Activated CD4-positive, alpha-beta T cell treated with anti-CD3 and anti-CD28 coated beads, Interleukin-2, amount 50 U/mL, for 4 hours (primary cell): ENCODE measurements around the gene PSKH1.
"Not testable (repeated sequence)": the region's sequence is repeated elsewhere in the genome, so short reads cannot be mapped to it uniquely, and the experiment has no call there.

Experiments
- DNase-seq, 2 experiments: peaks; one replicate each; pipeline ENCODE4 v3.0.0-alpha.2; 2020

The PSKH1 gene

DNA sequence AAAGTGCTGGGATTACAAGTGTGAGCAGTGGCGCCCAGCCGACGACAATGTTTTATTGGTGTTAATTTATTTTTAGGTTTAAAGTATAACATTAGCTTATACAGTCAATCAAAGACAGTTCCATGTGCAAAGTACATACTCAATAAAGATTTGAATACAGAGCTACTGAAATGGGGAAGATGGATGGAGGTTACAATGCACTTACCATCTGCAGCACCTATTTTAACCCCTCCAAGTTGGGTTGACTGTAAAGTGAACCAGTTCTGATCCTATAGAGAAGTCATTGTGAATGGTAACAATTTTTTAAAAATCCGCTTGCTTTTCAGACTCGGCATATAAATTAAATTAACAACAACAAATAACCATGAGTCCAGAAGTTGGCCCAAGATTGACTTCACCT is 679 bp upstream of the PSKH1 start:
- no peak for DNase-seq

DNA sequence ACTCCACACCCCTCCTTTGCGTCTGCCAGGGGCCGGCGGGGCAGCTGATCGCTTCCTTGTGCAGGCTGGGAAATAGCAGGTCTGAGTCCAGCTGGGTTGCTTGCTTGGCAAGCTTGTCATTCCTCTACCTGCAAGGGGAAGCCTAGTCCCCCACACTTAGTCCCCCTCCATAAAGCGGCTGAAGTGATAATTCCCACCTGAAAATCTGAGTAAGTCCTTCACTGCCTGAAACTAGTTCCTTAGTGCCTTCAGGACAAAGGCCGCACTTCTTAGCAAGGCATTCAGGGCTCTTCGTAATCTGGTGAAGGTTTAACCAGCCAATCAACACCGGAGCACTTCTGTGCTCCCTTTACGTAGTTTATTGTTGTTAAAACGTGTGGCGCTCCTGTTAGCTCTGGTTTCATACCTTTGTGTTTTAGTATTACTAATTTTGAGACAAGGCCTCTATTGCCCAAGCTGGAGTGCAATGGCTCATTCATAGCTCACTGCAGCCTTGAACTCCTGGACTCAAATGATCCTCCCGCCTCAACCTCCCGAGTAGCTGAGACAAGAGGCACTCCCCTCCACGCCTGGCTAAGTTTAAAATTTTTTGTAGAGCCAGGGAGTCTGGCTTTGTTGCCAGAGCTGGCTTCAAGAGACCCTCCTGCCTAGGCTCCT is 817 bp downstream of the PSKH1 start:
- DNase-seq = peak in 1 of 2 experiments; percentile 9

DNA sequence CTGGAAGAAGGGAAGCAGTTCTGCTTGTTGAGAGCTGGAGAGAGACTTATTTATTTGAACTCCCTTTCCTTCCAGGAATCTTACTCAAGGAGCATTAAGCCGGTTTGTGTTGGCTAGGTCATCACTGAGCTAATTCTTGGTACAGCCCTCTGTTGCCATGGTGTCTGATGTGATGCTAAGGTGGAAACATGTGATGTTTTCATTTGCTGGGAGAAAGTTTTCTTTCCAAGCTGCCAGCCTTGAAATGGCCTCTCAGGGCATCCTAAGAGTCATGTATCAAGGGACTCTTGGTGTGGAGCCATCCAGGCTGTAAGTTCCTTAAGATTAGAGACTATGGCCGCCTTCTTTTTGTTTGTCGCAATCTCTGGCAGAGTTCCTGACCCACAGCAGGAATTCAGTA is 4.2 kb downstream of the PSKH1 start:
- no peak for DNase-seq

DNA sequence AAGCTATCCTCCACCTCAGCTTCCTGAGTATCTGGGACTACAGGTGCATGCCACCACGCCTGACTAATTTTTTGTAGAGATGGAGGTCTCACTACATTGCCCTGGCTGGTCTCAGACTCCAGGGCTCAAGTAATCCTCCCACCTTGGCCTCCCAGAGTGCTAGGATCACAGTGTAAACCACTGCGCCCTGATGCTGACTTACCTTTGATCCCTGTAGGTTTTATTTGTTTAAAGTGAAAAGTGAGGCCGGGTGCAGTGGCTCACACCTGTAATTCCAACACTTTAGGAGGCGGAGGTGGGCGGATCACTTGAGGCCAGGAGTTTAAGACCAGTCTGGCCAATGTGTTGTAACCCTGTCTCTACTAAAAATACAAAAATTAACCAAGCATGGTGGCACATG is 8.7 kb downstream of the PSKH1 start:
- no peak for DNase-seq

DNA sequence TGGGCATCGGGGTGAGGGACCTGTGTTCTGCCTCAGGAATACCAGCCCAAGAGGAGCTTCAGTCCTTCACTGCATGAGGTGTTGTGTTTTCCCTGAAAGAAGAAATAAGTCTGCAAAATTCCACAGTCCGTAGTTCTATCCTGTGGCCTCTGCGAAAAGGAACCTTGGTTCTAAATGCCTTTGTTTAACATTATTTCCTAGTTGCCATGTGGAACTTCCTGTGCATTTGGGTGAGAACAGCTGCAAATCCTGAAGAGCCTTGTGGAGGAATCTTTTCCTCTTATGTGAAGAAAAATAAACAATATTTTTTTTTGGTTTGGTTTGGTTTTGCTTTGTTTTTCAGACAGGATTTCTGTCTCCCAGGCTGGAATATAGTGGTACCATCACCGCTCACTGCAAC is 9.8 kb downstream of the PSKH1 start:
- no peak for DNase-seq

DNA sequence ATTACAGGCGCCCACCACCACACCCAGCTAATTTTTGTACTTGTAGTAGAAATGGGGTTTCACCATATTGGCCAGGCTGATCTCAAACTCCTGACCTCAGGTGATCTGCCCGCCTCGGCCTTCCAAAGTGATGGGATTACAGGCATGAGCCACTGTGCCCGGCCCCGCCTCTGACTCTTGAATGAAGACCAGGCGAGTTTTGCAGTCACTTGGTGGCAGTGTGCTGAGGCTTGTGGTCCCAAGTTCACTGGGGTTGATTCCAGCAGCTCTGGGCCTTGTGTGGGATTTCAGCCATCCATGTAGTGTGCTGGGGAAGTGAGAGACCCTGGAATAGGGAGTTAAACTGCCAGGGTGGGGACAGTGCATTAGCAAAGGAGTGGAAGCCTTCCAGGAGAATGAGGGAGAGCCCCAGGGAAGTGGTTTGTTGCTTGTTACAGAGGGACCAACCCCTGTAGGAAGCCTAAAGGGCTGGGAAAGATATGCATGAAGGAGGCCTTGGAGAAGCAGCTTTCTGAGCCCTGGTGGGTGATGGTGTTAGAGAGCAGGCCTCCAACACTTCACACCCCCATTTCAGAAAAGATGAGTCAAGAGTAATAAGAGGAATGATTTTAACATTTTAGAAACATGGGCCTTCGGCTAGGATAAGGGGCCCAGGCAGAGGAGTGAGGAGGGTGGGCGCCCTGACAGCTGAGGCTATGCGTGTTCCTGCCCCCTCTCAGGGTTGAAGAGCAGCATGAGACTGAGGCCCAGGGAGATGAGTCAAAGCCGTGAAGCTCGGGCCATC is 14.5 kb downstream of the PSKH1 start:
- no peak for DNase-seq

DNA sequence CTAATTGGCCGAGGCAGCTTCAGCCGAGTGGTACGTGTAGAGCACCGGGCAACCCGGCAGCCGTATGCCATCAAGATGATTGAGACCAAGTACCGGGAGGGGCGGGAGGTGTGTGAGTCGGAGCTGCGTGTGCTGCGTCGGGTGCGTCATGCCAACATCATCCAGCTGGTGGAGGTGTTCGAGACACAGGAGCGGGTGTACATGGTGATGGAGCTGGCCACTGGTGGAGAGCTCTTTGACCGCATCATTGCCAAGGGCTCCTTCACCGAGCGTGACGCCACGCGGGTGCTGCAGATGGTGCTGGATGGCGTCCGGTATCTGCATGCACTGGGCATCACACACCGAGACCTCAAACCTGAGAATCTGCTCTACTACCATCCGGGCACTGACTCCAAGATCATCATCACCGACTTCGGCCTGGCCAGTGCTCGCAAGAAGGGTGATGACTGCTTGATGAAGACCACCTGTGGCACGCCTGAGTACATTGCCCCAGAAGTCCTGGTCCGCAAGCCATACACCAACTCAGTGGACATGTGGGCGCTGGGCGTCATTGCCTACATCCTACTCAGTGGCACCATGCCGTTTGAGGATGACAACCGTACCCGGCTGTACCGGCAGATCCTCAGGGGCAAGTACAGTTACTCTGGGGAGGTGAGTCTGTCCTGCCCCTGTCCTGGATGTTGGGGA is 16.1 kb downstream of the PSKH1 start:
- DNase-seq = no peak

DNA sequence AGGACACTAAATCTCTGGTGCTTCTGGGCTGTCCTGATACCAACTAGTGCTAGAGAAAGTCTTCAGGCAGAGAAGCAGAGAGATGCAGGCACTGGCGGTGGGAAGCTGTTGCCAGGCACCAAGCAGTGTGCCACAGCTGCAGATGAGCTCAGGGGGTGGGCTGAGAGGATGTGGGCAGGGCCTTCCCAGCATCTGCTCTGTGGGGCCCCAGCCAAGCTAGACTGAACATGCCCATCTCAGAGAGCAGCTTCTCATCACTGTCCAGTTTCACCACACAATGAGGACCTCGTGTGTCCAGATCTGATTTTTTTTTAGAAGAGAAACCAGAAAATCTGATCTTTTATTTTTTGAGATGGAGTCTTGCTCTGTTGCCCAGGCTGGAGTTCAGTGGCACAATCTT is 17.1 kb downstream of the PSKH1 start:
- DNase-seq = no peak

DNA sequence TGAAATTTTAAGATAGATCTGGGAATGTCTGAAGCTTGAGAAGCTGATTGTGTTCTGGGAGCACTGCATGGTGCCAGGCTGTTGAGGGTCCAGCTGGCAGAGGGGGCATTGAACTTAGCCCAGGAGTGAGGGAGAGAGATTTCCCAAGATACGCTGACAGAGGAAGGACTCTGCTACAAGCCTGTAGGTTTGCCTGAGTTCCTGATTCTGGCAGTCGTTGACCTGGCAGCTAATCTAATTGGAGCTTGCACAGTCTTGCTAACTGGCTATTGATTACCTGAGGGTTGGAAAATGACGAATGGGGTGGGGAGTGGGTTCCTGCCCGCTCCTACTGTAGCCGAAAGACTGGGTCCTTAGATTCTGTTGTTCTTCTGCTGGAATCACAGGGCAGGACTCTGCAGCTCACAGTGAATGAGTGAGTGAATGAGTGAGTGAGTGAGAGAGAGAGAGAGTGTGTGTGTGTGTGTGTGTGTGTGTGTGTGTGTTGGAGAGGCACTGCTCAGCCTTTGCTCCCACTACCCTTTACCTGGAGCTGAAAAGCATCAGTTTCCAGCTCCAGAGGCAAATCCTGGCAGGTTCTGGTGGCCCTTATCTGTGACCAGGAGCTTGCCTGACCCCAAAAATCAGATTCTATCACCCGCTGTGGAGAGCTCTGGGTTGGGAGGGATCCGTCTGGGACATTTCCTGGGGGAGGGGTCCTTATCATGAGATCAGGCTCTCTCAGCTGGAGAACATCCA is 21.9 kb downstream of the PSKH1 start:
- no peak for DNase-seq

DNA sequence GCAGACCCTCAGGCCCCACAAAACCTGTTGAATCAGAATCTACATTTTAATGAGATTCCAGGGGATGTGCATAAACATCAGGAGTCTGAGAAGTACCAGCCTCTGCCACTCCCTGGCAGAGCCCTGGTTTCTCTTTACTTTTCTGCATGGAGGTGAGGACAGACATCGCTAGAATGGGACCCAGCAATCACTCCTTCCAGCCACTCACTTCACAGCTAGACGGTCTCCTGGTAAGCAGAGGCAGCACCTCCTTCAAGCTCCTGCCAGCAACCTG is 22.4 kb downstream of the PSKH1 start:
- DNase-seq = not testable (repeated sequence)

DNA sequence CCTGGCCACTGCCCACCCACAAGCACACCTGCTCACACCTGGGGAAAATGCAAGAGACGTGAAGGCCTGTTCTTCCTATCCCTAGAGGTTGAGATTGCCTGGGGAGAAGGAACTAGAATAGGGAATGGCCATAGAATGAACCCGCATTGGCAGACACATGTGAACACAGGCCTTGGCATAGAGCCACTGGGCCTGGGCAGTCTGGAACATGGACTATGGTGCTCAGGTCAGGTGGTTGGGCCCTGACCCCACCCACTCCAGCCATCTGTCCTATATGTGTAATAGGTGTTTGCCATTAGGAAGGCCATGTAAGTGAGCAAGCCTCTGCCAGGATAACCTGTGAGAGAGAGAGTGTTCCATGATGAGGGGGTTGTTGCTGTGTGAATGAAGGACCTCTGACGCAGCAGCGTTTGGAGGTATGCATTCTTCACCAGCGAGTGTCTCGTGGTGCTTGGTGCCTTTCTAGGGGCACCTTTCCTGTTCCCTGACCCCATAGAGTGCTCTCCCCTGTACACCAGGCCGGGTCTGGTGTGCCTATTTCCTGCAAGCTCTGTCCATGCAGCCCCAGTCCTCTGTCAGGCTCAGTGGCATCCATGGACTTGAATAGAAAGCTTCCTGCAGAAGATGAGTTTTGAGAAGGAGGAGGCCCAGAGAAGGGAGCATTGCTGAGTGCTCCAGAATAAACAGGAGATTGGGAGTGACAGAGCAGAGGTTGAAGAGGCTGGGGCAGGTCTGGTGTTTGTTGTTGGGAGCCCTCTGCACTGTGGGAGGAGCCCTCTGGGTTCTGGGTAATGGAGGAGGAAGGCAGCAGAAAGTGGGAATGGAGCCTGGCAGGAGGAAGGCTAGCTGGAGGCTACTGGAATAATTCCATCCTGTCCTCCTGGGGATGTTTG is 23.0 kb downstream of the PSKH1 start:
- no peak for DNase-seq

DNA sequence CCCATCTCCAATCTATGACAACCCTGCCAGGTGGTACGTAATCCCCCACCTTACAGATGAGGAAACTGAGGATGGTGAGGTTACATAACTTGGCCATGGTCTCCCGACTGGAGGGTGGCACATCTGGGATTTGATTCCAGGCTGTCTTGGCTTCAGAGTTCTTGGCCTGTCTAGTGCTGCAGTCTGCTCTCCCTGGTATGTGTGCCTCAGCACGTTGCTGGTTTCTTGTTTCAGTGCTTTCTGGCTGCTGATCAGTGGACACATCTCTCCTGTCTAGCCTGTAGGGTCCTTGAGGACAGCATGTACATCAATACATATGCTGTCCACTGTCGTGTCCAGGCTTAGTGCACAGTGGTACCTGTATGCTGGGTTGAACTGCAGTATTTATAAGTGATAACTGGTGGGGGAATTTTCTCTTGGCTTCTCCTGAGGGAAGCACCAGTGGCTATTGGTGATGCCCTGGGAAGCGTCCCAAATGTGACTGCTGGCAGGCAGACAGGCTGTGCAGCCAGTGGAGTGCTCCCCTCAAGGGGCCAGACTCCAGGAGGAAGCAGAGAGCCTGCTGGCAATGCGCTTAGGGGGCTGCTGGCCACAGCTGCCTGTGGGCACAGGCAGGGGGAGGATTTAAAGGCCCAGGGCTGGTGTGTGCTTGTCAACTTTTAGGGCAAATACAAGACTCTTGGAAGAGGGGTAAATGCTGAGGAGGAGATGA is 24.2 kb downstream of the PSKH1 start:
- DNase-seq = no peak

DNA sequence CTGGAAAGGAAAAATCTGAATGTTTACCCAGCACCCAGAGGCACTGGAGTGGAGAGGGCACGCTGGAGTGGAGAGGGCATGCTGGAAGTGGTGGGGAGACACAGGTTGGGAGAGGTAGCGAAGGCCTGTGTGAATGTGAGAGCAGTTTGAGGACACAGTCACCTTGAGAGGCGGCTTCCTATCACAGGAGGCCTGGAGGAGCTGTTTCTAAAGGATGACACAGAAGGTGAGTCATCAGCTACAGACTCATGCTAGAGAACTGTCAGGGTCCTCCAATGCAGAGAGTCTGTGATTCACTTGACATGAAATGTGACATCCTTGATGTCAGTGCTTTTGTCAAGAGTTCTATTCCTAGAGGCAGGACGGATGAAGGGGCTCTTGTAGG is 24.8 kb downstream of the PSKH1 start:
- peak in 1 of 2 experiments; percentile 22 for DNase-seq

DNA sequence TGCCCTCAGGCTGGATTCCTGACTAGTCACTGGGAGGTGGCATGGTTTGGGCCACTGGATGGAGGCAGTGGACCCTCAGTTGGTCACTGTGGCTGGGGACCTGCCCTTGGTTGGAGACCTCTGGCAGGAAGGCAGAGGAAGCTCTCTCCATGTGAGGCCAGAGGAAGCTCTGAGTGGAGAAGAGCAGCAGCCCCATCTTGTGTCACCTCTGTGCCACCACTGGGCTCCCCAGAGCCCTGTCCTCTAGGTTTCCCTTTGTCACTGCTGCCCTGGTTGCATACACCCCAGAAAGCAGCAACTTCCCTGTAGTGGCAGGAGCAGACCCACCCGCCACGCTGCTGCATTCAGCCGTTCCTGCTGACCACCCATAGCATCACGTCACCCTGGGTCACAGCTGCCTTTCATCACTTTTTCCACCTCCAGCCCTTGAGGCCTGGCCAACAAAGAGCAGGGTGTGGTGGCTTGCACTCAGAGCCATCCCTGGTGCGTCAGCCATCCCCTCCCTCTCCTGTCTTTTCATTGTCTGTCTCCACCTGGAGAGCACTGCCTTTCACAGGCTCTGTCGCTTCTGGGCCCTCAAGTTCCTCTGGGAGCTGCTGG is 26.7 kb downstream of the PSKH1 start:
- DNase-seq = no peak

DNA sequence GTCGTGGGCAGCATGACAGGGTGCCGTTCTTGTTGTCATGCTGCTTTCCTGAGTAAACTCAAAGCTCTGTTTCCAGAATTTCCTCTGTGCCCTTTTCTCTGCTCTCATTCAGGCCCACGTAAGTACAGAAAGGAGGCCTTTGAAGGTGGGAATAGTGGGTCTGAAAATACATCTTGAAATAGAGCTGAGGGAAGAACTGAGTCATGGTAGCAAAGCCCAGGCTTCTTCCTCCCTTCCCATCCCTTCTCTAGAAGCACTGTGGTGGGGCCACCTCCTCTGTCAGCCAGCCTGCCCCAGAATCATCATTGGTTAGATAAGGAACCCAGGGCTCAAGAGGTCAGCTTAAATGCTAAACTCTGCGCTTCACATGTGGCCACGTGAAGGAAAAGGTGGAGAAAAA is 29.2 kb downstream of the PSKH1 start:
- no peak for DNase-seq

DNA sequence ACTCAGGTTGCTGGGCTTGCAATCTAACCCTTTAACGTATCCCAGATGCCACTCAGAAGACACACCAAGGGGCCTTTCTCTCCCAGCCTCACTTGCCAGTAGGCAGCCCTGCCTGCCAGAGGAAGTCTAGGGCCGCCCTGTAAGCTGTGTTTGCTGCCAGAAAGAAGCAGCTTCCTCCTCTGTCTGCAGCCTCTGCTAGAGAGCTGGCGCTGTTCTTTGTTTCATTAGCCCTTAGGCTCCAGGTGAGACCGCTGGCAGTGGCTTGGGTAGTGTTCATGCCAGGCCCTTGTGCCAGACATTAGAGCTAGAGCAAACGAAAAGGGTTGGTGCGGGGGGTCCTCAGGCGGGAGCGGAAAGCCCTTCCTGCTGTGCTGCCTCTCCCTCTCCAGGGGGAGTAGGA is 29.7 kb downstream of the PSKH1 start:
- no peak for DNase-seq

DNA sequence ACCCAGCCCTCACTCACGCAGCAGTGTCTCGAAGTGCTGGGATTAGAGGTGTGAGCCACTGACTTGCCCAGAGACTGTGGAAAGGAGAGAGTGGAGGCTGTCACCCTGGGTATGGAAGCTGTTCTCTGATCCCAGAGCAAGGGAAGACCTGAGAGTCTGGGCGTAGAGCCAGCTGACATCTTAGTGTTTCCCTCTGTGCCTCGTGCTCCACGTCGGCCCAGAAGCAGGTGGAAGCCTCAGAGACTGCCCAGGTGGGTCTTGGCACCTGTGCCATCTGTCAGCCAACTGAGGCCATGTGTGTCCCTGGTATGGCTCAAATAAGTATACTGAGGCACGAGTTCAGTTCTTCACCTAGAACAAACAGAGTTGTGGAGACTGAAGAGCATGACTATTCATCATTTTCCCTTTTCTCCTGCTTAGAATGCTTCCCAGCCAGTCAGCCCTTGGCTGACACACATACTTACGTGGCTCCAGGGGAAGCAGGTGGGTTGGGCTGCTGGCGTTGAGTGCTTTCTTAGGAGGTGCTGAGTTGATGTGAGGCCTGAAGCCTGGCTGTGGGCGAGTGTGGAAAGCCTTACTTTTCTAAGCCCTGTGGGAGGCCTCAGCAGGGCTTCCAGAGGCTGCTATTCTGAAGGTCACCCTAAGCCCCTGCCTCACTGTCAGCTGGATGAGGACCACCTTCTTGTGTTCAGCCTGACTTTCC is 30.5 kb downstream of the PSKH1 start:
- DNase-seq = no peak

DNA sequence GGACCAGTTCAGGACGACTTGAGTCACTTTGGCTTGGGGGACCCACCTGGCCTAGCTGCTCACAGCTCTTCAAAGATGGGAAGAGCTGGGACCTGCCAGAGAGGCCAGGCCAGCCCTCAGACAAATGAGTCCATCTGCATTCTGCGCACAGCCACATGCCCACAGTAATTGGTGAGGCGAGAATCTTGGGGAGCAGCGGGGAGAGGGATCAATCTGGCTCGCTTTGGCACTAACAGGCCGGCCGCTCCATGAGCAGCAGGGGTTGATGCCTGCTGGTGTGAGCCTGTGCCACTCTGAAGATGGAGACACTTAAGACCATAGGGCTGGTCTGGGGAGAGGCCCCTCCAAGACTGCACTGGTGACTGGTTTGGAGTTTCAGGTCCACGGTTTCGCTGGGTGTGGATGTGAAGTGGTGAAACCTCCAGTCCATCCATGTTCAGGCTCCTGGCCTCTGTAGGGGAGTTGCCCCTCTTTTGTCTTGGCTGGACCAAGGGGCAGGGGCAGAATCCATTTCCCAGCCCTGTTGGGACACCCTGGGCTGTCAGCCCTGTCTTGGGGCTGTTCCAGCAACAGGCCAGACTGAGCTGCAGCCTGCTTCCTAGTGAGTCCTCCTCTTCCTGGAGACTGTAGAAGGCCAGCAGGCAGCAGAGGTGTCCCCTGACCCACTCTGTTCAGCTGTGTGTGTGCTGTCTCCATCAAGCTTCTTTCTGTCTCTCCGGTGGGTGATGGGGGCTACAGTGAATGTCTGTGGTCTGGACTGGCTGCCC is 31.3 kb downstream of the PSKH1 start:
- DNase-seq = no peak

DNA sequence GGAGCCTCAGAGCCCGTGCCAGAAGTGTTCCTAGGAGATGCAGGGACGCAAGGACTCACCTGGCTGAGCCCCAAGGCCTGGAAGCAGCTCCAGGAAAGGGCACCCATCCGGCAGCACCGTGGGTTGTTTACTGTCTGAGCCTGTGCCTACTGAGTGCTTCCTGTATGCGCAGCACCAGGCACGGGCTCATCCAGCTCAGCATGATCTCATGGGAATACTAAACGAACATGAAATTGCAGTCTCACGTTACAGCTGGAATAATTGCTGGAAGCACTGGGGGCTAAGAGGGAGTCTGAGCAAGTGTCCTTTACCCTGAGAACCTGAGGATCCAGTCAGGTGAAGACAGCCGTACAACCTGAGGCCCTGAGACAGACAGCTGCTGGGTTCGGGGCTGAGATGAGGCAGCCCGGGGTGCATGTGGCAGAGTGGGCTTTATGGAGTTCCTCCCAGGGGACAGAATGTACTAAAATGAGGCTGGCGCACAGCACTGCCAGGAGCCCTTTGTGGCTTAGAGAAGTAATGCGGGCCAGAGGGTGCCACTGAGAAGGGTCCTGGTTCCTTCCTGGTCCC is 33.2 kb downstream of the PSKH1 start:
- DNase-seq = no peak
